HG03378 (cell line): ENCODE data around the gene LMF2.
"Not testable (repeated sequence)": the region's sequence is repeated elsewhere in the genome, so short reads cannot be mapped to it uniquely, and the experiment has no call there.

Experiments
- ATAC-seq: cut with Tn5 transposase; IDR thresholded peaks from one replicate; pipeline ENCODE4 v1.9.1; 2021; ENCODE audit warnings: mild to moderate bottlenecking, moderate library complexity; ENCODE audit not compliant: unreplicated experiment

Gene LMF2

DNA sequence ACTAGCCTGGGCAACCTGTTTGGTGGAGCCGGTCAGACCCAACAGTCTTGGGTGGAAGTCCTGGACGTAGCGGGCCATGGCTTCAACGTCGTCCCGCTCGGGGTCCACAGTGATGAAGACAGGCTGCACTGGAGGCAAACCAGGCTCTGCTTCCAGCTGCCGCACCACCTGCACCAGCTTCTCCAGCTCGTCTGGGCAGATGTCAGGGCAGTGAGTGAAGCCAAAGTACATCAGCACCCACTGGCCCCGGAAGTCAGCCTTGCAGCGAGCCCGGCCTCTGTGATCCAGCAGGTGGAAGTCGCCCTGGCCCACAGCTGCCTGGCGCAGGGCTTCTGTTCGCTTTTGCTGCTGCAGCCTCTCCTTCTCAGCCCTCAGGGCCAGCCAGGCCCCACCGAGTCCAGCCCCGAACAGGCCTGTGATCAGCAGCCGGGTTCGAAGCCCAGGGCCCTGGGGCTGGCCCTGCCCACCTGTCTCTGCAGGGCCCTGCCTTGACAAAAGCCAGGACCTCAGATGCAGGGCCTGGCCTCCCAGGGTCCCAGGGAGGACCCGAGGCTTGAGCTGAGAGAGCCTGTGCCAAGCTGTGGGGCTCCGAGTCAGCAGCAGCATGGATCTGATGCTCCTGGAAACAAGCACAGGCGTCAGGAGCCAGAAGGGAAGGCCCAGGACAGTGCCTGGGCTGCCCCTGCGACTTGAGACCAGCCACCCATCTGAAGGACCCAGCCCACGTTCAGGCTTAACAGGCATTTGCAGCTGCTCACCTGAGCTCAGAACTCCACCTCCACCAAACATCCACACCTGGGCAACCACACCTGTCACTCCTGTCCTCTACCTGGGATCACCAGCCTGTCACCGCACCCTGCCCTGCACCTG lies 16.5 kb upstream of the LMF2 start:
- no peak for ATAC-seq

DNA sequence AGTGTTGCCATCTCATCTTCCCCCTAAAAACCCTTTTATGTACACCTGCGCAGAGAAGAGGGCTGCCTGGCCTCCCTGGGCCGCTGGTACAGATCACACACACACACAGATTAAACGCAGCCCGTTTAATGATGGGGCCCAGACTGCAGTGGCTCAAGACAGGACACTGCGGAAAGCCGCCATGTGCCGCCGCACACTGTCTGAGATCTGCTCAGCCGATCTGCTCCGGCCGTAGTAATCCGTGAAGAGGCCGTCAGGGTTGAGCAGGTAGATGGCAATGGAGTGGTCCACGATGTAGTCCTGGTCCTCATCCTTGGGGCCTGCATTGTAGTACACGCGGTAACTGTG lies 15.9 kb upstream of the LMF2 start:
- ATAC-seq: no peak

DNA sequence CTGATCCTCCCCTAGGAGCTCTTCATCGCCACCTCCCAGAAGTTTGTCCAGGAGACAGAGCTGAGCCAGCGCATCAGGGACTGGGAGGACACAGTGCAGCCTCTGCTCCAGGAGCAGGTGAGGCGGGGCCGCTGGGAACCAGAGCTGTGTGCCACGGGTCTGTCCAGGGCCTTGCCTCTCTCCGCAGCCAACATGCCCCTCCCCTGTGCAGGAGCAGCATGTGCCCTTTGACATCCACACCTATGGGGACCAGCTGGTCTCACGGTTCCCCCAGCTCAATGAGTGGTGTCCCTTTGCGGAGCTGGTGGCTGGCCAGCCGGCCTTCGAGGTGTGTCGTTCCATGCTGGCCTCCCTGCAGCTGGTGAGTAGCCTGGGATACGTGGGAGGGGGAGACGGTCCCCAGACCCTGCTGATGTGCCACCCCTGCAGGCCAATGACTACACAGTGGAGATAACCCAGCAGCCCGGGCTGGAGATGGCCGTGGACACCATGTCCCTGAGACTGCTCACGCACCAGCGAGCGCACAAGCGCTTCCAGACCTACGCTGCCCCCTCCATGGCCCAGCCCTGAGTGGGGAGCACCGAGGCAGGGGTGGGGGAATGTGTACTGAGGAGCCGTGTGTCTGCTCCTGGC lies 15.4 kb upstream of the LMF2 start:
- no peak for ATAC-seq

DNA sequence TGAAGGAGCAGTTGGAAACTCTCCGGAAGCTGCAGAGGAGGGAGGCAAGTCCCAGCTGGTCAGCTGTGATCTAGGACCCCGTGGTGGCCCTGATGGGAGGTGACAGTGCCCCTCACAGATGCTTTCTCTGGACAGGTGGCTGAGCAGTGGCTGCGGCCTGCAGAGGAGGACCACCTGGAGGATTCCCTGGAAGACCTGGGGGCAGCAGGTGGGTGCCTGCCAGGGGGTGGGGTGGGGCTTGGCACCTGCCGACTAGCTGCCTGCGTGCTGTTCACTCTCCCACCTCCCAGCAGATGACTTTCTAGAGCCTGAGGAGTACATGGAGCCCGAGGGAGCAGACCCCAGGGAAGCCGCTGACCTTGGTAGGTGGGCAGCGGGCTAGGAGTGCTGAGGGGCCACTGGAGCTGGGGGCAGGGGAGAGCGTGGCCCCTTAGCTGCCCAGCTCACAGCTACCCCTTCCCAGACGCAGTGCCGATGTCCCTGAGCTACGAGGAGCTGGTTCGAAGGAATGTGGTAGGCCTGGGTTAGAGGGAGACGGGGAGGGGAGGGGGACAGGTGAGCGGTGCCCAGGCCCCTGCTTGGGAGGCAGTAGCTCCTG lies 14.8 kb upstream of the LMF2 start:
- ATAC-seq: no peak

DNA sequence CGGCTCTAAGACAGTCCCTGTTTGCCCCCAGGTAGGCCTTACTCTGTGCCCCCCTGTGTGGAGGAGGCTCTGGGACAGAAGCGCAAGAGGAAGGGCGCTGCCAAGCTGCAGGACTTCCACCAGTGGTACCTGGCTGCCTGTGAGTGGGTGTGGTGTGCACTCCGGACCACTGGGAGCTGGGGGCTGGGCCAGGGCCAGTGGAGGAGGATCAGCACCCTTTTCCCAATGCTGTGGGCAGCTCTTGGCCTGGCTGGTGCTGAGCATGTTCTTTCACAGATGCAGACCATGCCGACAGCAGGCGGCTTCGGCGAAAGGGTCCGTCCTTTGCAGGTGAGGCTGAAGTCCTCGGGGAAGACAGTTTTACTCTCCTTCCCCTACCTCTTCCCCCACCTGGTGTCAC lies 14.2 kb upstream of the LMF2 start:
- ATAC-seq: no peak

DNA sequence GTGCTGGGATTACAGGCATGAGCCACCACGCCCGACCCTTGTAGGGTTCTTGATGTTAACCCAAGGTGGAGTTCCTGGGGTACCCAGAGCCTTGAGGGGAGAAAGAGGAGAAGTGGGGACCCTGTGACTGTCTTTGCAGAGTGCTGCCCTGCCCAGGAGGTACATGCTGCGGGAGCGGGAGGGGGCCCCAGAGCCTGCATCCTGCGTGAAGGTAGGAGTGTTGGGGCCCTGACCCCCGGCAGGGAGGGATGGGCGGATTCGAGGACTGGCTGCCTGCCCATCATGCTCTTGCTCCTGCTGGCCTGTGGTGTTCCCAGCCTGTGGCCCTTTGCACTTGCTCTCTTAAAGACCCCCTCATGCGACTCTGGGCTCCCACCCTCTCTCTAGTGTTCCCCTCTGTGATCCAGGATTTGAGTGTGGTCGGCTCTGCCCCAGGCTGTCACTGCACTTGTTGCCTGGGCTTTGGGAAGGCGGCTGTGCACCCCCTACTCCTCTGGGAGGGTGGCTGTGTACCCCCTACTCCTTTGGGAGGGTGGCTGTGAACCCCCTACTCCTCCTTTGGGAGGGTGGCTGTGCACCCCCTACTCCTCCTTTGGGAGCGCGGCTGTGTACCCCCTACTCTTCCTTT lies 13.4 kb upstream of the LMF2 start:
- ATAC-seq: no peak

DNA sequence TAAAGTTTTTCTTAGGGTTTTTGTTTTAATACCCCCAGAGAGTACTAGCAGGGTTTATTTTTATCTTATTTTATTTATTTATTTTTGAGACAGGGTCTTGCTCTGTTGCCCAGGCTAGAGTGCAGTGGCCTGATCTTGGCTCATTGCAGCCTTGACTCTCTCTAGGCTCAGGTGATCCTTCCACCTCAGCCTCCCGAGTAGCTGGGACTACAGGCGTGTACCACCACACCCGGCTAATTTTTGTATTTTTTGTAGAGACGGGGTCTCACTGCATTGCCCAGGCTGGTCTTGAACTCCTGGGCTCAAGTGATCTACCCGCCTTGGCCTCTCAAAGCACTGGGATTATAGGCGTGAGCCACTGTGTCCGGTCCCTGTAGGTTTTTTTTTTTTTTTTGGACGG lies 12.7 kb upstream of the LMF2 start:
- ATAC-seq: not testable (repeated sequence)

DNA sequence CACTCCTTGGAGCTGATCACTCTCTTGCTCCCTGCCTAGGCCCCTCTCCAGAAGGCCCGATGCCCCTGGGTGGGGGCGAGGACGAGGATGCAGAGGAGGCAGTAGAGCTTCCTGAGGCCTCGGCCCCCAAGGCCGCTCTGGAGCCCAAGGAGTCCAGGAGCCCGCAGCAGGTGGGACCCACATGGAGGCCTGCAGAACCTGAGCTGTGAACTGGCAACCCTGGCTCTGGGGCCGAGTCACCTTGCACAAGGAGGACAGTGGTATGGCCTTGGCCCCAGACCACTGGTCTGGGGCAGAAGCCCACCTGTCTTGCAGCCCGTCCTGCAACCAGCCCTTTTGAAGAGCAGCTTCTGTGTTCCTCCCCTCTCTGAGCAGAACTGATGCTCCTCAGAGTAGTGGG lies 11.6 kb upstream of the LMF2 start:
- no peak for ATAC-seq

DNA sequence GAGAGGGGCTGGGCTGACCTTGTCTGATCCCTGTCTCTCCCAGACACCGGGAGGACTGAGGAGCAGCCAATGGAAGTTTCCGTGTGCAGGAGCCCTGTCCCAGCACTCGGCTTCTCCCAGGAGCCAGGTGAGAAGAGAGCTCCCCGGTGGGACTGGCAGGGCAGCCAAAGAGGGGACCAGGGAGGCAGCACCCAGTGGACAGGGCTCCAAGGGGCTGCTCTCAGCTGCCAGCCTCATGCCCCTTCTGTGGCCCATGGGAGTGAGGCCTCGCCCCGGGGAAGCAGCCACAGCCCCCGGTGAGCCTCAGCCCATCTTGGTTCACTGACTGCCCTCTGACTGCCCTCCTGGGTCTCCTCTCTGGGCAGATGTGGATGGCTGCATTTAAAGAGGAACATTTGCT lies 11.1 kb upstream of the LMF2 start:
- ATAC-seq: no peak

DNA sequence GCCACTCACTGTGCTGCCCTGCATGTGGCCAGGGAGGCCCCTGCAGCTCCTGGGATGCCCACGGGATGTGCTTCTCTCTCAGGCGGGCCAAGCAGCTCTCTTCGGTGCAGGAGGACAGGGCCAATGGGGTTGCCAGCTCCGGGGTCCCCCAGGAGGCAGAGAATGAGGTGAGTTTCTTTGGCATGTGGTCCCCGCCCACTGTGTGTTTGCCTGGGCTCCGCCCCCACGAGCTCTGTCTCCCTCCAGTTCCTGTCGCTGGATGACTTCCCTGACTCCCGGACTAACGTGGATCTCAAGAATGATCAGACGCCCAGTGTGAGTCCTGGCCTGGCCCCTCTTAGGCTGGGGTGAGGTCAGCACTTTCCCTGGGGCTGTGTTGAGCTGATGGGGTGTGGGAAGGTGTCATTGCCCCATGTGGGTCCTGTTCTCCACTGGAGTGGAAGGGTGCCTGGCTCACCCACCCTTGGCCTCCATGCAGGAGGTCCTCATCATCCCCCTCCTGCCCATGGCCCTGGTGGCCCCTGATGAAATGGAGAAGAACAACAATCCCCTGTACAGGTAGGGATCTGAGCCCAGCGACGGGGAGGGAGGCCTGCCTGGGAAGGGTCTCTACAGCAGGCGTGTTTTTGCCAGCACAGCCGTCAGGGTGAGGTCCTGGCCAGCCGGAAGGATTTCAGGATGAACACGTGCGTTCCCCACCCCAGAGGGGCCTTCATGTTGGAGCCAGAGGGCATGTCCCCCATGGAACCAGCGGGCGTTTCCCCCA lies 10.2 kb upstream of the LMF2 start:
- no peak for ATAC-seq

DNA sequence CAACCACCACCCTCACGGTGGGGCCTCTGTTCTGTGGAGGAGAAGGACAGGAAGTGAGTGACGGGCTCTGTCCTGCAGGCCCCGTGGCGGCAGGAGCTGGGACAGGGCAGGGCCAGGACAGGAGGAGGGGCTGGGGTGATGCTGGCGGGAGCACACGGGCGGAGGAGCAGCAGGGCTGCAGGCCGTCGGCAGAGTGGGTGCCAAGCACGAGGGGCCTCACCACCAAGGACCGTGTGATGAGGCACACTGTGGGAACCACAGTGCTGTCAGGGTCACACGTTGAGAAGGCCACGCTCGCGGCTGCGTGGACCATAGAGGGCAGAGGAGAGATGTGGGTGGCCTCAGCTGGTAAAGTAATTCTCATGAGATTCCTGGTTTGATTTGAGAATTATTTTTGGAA lies 9.4 kb upstream of the LMF2 start:
- no peak for ATAC-seq

DNA sequence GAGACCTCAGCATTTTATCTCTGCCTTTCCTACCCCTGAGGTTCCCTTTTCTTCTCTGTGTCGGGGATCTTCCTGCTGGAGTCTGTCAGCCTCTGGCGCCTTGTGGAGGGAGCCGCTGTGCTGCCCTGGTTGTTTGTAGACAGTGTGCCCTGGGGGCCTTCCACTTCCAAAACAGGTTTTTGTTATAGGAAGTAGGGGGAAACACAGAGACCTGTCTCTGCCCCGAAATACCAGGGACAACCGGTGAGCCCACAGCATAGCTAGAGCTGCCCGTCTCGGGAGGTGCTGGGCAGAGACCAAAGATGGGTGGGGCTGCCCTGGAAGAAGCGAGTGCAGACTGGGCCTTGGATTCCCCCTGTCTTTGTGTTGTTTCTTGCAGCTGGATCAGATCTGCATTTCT lies 8.6 kb upstream of the LMF2 start:
- no peak for ATAC-seq

DNA sequence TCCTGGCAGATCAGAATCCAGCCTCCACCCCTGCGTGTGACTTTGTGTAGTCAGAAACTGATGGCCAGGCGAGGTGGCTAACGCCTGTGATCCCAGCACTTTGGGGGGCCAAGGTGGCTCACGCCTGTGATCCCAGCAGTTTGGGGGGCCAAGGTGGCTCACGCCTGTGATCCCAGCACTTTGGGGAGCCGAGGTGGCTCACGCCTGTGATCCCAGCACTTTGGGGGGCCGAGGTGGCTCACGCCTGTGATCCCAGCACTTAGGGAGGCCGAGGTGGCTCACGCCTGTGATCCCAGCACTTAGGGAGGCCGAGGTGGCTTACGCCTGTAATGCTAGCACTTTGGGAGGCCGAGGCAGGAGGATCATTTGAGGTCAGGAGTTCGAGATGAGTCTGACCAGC lies 5.7 kb upstream of the LMF2 start:
- ATAC-seq: no peak

DNA sequence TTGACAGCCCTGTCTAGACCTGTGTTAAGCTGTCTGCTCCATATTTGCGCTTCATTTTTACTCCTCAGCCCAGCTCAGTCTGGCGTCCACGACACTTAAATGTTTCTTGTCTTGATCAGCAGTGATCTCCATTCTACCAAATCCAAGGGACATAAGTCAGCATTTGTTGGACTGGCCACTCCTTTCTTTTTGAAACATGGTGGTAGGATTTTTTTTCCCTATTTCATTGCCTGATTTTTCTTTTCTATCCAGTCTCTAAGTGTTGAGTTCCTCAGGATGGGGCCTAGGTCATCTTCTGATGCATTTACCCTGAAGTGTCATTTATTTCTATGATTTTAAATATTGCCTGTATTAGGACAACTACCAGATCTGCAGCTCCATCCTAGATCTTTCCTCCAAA lies 1.4 kb upstream of the LMF2 start:
- no peak for ATAC-seq

DNA sequence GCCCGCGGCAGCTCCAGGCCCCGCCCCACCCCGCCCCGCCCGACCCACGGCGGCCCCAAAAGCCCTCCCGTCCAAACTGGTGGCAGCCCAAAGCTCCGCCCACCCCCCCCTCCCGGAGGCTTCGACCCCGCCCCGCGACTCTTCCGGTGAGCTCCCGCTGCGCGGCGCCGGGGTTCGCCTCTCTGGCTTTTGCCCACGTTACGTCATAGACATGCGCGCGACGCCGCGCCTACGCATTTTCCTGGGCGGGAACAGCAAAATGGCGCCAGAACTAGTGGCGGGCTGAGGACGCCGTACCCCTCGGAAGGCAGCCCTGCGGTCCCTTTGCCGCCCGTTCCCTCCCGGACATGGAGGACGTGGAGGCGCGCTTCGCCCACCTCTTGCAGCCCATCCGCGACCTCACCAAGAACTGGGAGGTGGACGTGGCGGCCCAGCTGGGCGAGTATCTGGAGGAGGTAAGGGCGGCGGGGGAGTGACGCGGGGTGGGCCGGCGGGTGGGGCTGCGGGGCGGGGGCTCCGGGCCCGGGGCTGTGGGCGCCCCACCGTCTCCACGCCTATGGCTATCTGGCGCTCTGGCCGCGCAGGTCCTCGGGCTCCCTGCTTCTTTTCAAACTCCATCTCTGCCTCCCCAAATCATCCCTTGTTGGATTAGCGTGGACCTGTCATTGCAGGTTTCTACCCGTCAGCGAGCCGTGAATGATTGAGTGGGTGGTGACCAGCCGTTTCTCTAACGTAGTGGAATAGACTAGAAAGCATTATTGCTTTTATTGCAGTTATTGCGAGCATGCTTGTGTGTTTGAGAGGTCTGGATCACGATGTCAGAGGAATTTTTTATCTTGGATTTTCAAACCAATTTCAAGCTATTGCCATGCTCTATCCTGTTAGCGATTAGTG lies 736 bp upstream of the LMF2 start, which contains the start of gene NCAPH2:
Gene NCAPH2 (plus strand): TSS at position 234 of the 894 bp plus-strand sequence. CDS start 114 bp downstream, at position 348.
- peak; percentile 62 for ATAC-seq

DNA sequence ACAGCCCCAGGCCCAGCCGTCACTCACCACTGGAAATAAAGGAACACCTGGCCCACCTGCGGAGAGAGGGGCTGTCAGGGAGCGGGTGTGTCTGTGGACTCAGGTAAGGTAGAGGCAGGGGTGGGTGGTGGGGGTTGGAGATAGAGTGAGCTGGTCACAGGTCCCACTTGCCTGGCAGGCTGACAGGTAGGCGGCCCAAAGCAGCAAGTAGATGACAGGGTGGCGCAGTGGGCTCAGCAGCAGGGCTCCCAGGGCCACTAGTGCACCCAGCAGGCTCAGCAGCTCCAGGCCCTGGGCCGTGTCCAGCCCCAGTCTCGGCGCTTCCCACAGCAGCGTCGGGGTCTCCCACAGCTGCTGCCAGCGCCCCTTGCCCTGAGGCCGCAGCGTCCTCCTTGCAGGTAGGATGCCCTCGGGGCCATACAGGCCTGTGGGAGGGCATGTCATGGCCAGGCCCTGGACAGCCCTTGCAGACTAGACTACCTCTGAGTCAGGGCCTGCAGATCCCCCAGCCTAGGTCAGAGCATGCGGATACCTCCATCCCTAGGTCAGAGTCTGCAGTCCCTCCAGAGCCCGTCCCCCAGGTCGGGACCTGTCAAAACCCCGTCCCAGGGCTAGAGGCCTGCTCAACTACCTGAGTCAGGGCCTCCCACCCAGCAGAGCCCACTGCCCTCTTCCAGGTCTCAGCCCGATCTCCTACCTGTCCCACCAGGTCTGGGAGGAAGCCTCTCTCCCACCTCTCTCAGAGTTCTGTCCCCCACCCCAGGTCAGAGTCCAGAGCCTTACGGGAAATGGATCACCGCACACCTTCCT lies 686 bp downstream of the LMF2 start:
- ATAC-seq: peak; percentile 8

DNA sequence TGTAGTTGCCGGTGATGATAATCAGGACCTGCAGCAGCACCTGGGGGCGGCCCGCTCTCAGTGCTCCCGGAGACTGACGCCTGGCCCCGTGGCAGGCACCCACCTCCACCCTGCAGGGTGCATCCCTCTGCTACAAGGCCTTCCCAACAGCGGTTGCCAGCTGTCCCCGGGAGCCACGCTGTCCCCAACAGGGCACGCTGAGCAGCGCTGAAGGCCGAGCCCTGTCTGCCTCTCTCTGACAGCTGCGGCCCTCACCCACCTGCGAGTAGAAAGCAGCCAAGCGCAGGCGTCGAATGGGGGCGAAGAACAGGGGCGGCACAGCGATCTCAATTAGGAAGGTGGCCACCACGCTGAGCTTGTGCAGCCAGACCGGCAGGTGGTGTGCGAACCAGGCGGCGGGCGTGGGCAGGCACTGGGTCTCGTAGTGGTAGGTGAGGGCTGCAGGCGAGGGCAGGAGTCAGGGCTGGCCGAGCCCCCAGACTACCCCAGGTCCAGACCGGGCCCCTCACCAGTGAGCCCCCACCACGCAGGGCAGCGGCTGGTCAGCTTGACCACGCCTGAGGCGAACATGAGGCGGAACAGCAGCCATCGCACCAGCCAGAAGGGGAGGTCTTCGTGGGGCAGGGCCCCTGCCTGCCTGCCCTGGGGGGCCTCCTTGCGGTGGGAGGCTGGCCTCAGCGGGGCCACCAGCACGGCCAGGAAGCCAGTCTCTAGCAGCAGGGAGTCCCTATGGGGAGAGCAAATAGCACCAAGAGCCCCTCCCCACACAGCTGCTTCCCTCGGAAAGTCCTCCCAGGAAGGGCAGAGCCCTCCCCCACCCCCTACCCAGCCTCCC lies 1.5 kb downstream of the LMF2 start:
- no peak for ATAC-seq

DNA sequence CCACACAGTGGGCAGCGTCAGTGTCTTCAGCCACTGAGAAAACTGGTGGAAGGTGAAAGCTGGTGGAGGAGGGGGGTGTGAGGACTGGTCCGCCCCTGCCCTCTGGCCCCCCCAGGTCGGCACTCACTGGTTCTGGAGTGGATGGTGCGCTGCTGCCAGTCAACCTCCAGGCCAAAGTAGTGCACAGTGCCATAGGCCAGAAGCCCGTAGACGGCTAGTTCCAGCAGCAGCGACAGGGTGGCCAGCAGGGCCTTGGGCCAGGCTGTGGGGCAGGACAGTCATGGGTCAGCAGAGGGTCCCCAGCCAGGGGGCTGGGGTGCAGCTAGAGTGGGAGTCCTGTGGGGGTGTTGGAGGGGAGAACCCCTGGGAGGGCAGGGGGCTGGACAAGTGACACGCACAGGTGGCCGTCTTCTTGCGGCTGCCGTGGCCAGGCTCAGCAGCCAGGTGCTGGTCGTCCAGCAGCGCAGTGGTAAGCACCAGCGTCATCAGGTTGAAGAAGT lies 2.2 kb downstream of the LMF2 start:
- no peak for ATAC-seq
